ENCODE data around the gene RAB27B.
"Not testable (repeated sequence)": the region's sequence is repeated elsewhere in the genome, so short reads cannot be mapped to it uniquely, and the experiment has no call there.

RAB27B gene

GRCh38 chr18:54802178-54802577 lies 26.1 kb upstream of the RAB27B start:
- no peak for TF ChIP-seq CTCF (IDR thresholded peaks at IDR 0.05; ENCODE audit: low read depth, low read length)

GRCh38 chr18:54802686-54803395 lies 25.4 kb upstream of the RAB27B start:
- TF ChIP-seq CTCF (IDR thresholded peaks at IDR 0.05; ENCODE audit: low read depth, low read length): no peak
- DNase-seq (ENCODE audit: low read depth in 2 of 2): peak in 1 of 2 donors; percentile 18
- no peak overlapping the region for H3K4me3 ChIP-seq (replicated peaks in 1 of 2; ENCODE audit: low read depth in 2 of 2, low read length in 2 of 2)

More at GRCh38 chr18:54802178-54802577, 26.1 kb upstream of the RAB27B start:
- no peak for DNase-seq (ENCODE audit: low read depth in 2 of 2)
- H3K4me3 ChIP-seq (replicated peaks in 1 of 2; ENCODE audit: low read depth in 2 of 2, low read length in 2 of 2): no peak overlapping the region

GRCh38 chr18:54805571-54806334 lies 22.5 kb upstream of the RAB27B start:
- no peak overlapping the region for H3K4me3 ChIP-seq (replicated peaks in 1 of 2; ENCODE audit: low read depth in 2 of 2, low read length in 2 of 2)
- DNase-seq (ENCODE audit: low read depth in 2 of 2): peak; percentile 89 to 93
- TF ChIP-seq CTCF (IDR thresholded peaks at IDR 0.05; ENCODE audit: low read depth, low read length): no peak

- DNase-seq (ENCODE audit: low read depth in 2 of 2): peak; percentile 62 to 67
- no peak overlapping the region for H3K4me3 ChIP-seq (replicated peaks in 1 of 2; ENCODE audit: low read depth in 2 of 2, low read length in 2 of 2)
- TF ChIP-seq CTCF (IDR thresholded peaks at IDR 0.05; ENCODE audit: low read depth, low read length): no peak
These were observed 21.8 kb upstream of the RAB27B start for GRCh38 chr18:54806526-54806925.

- TF ChIP-seq CTCF (IDR thresholded peaks at IDR 0.05; ENCODE audit: low read depth, low read length): no peak
- no peak overlapping the region for H3K4me3 ChIP-seq (replicated peaks in 1 of 2; ENCODE audit: low read depth in 2 of 2, low read length in 2 of 2)
- peak in 1 of 2 donors; percentile 6 for DNase-seq (ENCODE audit: low read depth in 2 of 2)
These were observed 21.0 kb upstream of the RAB27B start for GRCh38 chr18:54807303-54807702.

- H3K4me3 ChIP-seq (replicated peaks in 1 of 2; ENCODE audit: low read depth in 2 of 2, low read length in 2 of 2); DNase-seq (ENCODE audit: low read depth in 2 of 2): not testable (repeated sequence)
These were observed 17.6 kb upstream of the RAB27B start for GRCh38 chr18:54810662-54811061.

- DNase-seq (ENCODE audit: low read depth in 2 of 2): no peak
- no peak for TF ChIP-seq CTCF (IDR thresholded peaks at IDR 0.05; ENCODE audit: low read depth, low read length)
- no peak overlapping the region for H3K4me3 ChIP-seq (replicated peaks in 1 of 2; ENCODE audit: low read depth in 2 of 2, low read length in 2 of 2)
These were observed 15.4 kb upstream of the RAB27B start for GRCh38 chr18:54812885-54813284.

Measured in cardiac fibroblast (primary cell).